SK-N-SH treated with all-trans-retinoic acid at 6 μM for 48 hours (cell line): ENCODE results near the gene ITGB7.

Experiments used
- ARNTL ChIP-seq: fragments of 450-650 bp; formaldehyde crosslinking; IDR thresholded peaks from 2 replicates; pipeline ENCODE4 v1.5.0; 2020; ENCODE audit warnings: low read depth, mild to moderate bottlenecking, moderate library complexity, borderline replicate concordance
- ISL1 ChIP-seq: fragments of 250-450 bp; sonication (Bioruptor Pico); IDR thresholded peaks from 2 replicates; pipeline ENCODE4 v2.1.2; 2022; ENCODE audit warnings: mild to moderate bottlenecking, moderate library complexity
- SNAI2 ChIP-seq: fragments of 250-450 bp; sonication (Bioruptor Pico); IDR thresholded peaks from 2 replicates; pipeline ENCODE4 v1.5.0; 2020; ENCODE audit warnings: mild to moderate bottlenecking, moderate library complexity
- TOX ChIP-seq: fragments of 250-450 bp; sonication (Bioruptor Pico); IDR thresholded peaks from 2 replicates; pipeline ENCODE4 v1.8.0; 2021; ENCODE audit warnings: mild to moderate bottlenecking, moderate library complexity, borderline replicate concordance
- ZC3H10 ChIP-seq: fragments of 250-450 bp; sonication (Bioruptor Pico); IDR thresholded peaks from 2 replicates; pipeline ENCODE4 v1.5.1; 2021; ENCODE audit warnings: mild to moderate bottlenecking, moderate library complexity
- TF ChIP-seq, protein P1 (sequence below): fragments of 250-450 bp; sonication (Bioruptor Pico); IDR thresholded peaks from 2 replicates; pipeline ENCODE4 v1.5.1; 2021; ENCODE audit warnings: mild to moderate bottlenecking, moderate library complexity

DNA sequence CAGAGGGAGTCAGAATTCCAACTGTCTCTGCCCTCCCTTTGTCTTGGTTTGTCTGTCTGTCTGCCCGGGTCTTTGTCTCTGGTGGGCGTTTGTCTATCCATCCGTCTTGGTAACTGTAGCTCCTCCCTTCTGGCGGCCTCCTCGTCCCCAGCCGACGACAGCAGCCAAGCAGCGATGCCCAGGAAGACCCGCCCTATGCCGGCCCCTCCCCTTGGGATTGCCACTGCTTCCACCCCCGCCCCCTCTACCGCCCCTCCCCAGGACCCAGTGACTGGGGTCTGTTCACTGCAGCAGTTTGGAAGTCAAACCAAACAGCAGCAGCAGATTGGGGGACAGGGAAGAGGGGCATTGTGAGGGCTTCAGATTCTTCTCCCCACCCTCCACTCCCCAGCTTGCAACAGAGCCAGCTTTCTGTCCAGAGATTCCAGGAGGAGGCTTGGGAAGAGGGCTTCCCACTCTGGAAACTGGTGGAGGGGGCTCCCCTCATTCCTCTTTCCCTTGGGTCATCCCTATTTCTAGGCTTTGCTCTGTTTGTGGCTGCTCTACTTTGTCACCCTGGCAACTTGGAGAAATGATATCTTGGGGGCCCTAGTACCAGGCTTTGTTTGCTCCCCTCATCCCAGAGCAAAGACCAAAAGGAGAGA lies 27.3 kb upstream of the ITGB7 start:
- TF ChIP-seq SNAI2 (no peak), TOX (no peak), ZC3H10 (CRISPR knock-in tag) (no peak), ARNTL (no peak), ISL1 (CRISPR knock-in tag) (no peak)
- TF ChIP-seq, protein P1, sequence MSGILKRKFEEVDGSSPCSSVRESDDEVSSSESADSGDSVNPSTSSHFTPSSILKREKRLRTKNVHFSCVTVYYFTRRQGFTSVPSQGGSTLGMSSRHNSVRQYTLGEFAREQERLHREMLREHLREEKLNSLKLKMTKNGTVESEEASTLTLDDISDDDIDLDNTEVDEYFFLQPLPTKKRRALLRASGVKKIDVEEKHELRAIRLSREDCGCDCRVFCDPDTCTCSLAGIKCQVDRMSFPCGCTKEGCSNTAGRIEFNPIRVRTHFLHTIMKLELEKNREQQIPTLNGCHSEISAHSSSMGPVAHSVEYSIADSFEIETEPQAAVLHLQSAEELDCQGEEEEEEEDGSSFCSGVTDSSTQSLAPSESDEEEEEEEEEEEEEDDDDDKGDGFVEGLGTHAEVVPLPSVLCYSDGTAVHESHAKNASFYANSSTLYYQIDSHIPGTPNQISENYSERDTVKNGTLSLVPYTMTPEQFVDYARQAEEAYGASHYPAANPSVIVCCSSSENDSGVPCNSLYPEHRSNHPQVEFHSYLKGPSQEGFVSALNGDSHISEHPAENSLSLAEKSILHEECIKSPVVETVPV (CRISPR knock-in tag) = no peak
